Left lung (tissue), 10 donors: ENCODE data around the gene KANSL2. TPM values are rescaled to one million over a fixed set of nuclear protein-coding genes. Genes with fewer than 3 reads are reported as not detected.

Experiments
- ATAC-seq: fragments of 200-7000 bp; cut with Tn5 transposase; one replicate; pipeline ENCODE4 v1.9.1; 2020; ENCODE audit warnings: moderate library complexity
- DNase-seq, 4 donors: peaks; one replicate each; pipeline ENCODE4 v3.0.0-alpha.2; 2013 to 2020
- H3K27ac ChIP-seq, 2 donors: fragments of 200-600 bp; sonication (generic) in 1 of 2; one replicate each; pipeline versions ENCODE4 v1.5.0 to v1.8.0; 2020 to 2021
- H3K27me3 ChIP-seq, 2 donors: fragments of 200-600 bp; sonication (generic) in 1 of 2; one replicate each; pipeline versions ENCODE4 v1.5.0 to v1.8.0; 2020 to 2021
- H3K36me3 ChIP-seq, 2 donors: fragments of 200-600 bp; sonication (generic) in 1 of 2; one replicate each; pipeline versions ENCODE4 v1.5.0 to v1.8.0; 2020 to 2021
- H3K4me1 ChIP-seq, 2 donors: fragments of 200-600 bp; one replicate each; pipeline ENCODE4 v1.8.0; 2021
- H3K4me3 ChIP-seq, 2 donors: fragments of 200-600 bp; sonication (generic) in 1 of 2; one replicate each; pipeline versions ENCODE4 v1.5.0 to v1.8.0; 2020 to 2021; ENCODE audit warnings: mild to moderate bottlenecking in 1 of 2
- H3K9me3 ChIP-seq, 2 donors: fragments of 200-600 bp; sonication (generic) in 1 of 2; one replicate each; pipeline versions ENCODE4 v1.5.0 to v1.8.0; 2020 to 2021
- CTCF ChIP-seq, 2 donors: fragments of 200-600 bp; sonication (generic) in 1 of 2; IDR thresholded peaks; one replicate each; pipeline versions ENCODE4 v1.5.0 to v1.8.0; 2021; ENCODE audit warnings: antibody characterized with exemption in 2 of 2
- intact Hi-C, 2 donors: fragments of 100-400 bp; cut with DNase I; formaldehyde crosslinking; loops; one replicate each; pipeline versions ENCODE4 v1.11.2 to v1.14.2; 2022
- polyA plus RNA-seq, 6 donors: library from polyadenylated mRNA; unstranded; fragments of 120-200 nt; gene quantifications; one replicate each; pipeline ENCODE4 v1.2.1, GENCODE V29; 2013; ENCODE audit not compliant: insufficient read length in 6 of 6
- total RNA-seq, 2 donors: library from RNA; stranded (reverse); fragmentation: NEBNext Ultra II Directional; extraction: Animal tissue kit (Norgen Biotek cat#: 25700); gene quantifications; one replicate each; pipeline ENCODE4 v1.2.1, GENCODE V29; 2021
- donor health status: DM: no; HTN: yes; CAD: no.
- donor health status: DM: no; HTN: no; CAD: no.

Gene KANSL2
- total and polyA plus RNA-seq, 8 donors = 28.0 to 58.3 (median 50.0) TPM

GRCh38 chr12:48690436-48690835 is 8.4 kb upstream of the KANSL2 start:
- no peak for ATAC-seq
- Histone ChIP-seq H3K27me3 (no peaks in the 10 kb centered on the region), H3K4me3 (no peak overlapping the region), H3K9me3 (no peaks in the 10 kb centered on the region), H3K4me1 (peaks cover 0 to 6% of the 10 kb centered on the region in 2 donors), H3K36me3 (peaks cover 0 to 71% of the 10 kb centered on the region in 2 donors), H3K27ac (no peak overlapping the region)
- no peak for TF ChIP-seq CTCF (IDR thresholded peaks at IDR 0.05)
- no peak for DNase-seq
- intact Hi-C loops = no loop called here

GRCh38 chr12:48688836-48689235 is 6.8 kb upstream of the KANSL2 start:
- TF ChIP-seq CTCF (IDR thresholded peaks at IDR 0.05) = no peak
- DNase-seq = peak in 2 of 4 donors; percentile 31 to 35
- no peaks in the 10 kb centered on the region for H3K27me3 ChIP-seq
- H3K4me3 ChIP-seq = no peak overlapping the region
- no peaks in the 10 kb centered on the region for H3K9me3 ChIP-seq
- H3K27ac ChIP-seq = no peak overlapping the region
- peaks cover 0 to 6% of the 10 kb centered on the region in 2 donors for H3K4me1 ChIP-seq
- no peak for ATAC-seq
- peaks cover 0 to 55% of the 10 kb centered on the region in 2 donors for H3K36me3 ChIP-seq
- intact Hi-C loops = no loop called here

GRCh38 chr12:48687592-48687991 is 5.6 kb upstream of the KANSL2 start:
- Histone ChIP-seq H3K27ac (no peak overlapping the region), H3K36me3 (peaks cover 0 to 42% of the 10 kb centered on the region in 2 donors), H3K4me1 (peaks cover 3 to 10% of the 10 kb centered on the region in 2 donors), H3K4me3 (no peak overlapping the region), H3K27me3 (no peaks in the 10 kb centered on the region), H3K9me3 (no peaks in the 10 kb centered on the region)
- DNase-seq (no peak), ATAC-seq (no peak)
- TF ChIP-seq CTCF (IDR thresholded peaks at IDR 0.05) = no peak
- intact Hi-C loops = no loop called here

GRCh38 chr12:48686615-48687334 is 4.7 kb upstream of the KANSL2 start:
- Histone ChIP-seq H3K27me3 (no peaks in the 10 kb centered on the region), H3K27ac (no peak overlapping the region), H3K4me1 (peaks cover 5 to 10% of the 10 kb centered on the region in 2 donors), H3K4me3 (no peak overlapping the region), H3K36me3 (peaks cover 0 to 34% of the 10 kb centered on the region in 2 donors), H3K9me3 (no peaks in the 10 kb centered on the region)
- no peak for TF ChIP-seq CTCF (IDR thresholded peaks at IDR 0.05)
- DNase-seq (no peak), ATAC-seq (no peak)
- intact Hi-C loops = no loop called here

GRCh38 chr12:48686037-48686595 is 4.1 kb upstream of the KANSL2 start:
- intact Hi-C loops = no loop called here
- H3K27me3 ChIP-seq = no peaks in the 10 kb centered on the region
- DNase-seq (no peak), ATAC-seq (no peak)
- H3K27ac ChIP-seq = no peak overlapping the region
- peaks cover 8 to 9% of the 10 kb centered on the region in 2 donors for H3K4me1 ChIP-seq
- TF ChIP-seq CTCF (IDR thresholded peaks at IDR 0.05) = no peak
- H3K9me3 ChIP-seq = no peaks in the 10 kb centered on the region
- no peak overlapping the region for H3K4me3 ChIP-seq
- H3K36me3 ChIP-seq = peaks cover 0 to 27% of the 10 kb centered on the region in 2 donors
